ENCODE data around the gene ARFIP1. TPM values are rescaled to one million over a fixed set of nuclear protein-coding genes. Genes with fewer than 3 reads are reported as not detected.

The ARFIP1 gene
- total and polyA plus RNA-seq, 2 of the 8 experiments (the other 6 are each of a cell fraction or from before 2014, with no cell fraction given), result 13.5 to 38.0 TPM

GRCh38 chr4:152950402-152951274 lies 170.9 kb downstream of the ARFIP1 start:
- no peak overlapping the region; a peak in 1 of 7 replicates for H3K9ac ChIP-seq (replicated peaks in 1 of 4; ENCODE audit: extremely low read depth in 1 of 4, low read depth in 3 of 4, low read length in 3 of 4)
- no peak overlapping the region for H2AK5ac ChIP-seq (ENCODE audit: low read depth, low read length)
- no peak overlapping the region for H2BK15ac ChIP-seq (ENCODE audit: low read length)
- H2BK20ac ChIP-seq (ENCODE audit: low read length), result no peak overlapping the region
- H3K4me3 ChIP-seq (ENCODE audit: extremely low read depth in 1 of 4, insufficient read depth in 2 of 4, low read depth in 3 of 4, low read length in 4 of 4), result no peak overlapping the region; a peak in 1 of 8 replicates
- H3K4me1 ChIP-seq (replicated peaks in 1 of 4; ENCODE audit: control insufficient read depth in 3 of 4, insufficient read depth in 4 of 4, low read length in 3 of 4), result peaks cover 7 to 22% (median 14%) of the 10 kb centered on the region in 4 experiments
- H2AFZ ChIP-seq (ENCODE audit: low read length), result no peak overlapping the region
- CTCF ChIA-PET (ENCODE audit: partially characterized antibody), result interaction anchor here (0.6 to 4.8 kb wide), 17 partner anchors 11 to 689 kb away, joined by 3 to 35 read pairs (median 4); partner anchors contain the start of gene FHDC1
- FAIRE-seq (no peak), DNase-seq (ENCODE audit: low read depth in 1 of 2, low spot score in 2 of 2) (no peak)
- peak overlapping the region; percentile 38 for H2BK5ac ChIP-seq (ENCODE audit: low read depth, low read length)
- no peaks in the 10 kb centered on the region for H3K9me3 ChIP-seq (ENCODE audit: insufficient read depth in 2 of 2, low read depth in 1 of 2, low read length in 1 of 2)
- H3K79me1 ChIP-seq (ENCODE audit: low read depth, low read length), result peaks cover 3% of the 10 kb centered on the region; the same call in 1 of the 2 replicates
- H4K91ac ChIP-seq (replicated peaks; ENCODE audit: insufficient read length, low read length), result peak overlapping the region; percentile 97
- no peak overlapping the region for H3K18ac ChIP-seq (ENCODE audit: extremely low read depth, low read length)
- H3K4ac ChIP-seq (replicated peaks; ENCODE audit: insufficient read length, low read depth, low read length), result peak overlapping the region; percentile 30
- WGBS, 2 experiments (ENCODE audit: extremely low coverage in 1 of 2, insufficient coverage in 1 of 2, insufficient read length in 1 of 2, insufficient replicate concordance in 2 of 2, low coverage in 1 of 2, low lambda C conversion rate in 2 of 2, missing lambda C conversion rate in 1 of 2), result 58% methylated on average over 11 of the region's 11 CpGs; no CpG with 5 or more reads in 1 of the 2 experiments
- no peak overlapping the region for H2BK120ac ChIP-seq (replicated peaks; ENCODE audit: low read depth, low read length)
- H3K36me3 ChIP-seq (ENCODE audit: control insufficient read depth in 2 of 4, insufficient read depth in 4 of 4, low read length in 3 of 4), result peaks cover 4 to 26% (median 13%) of the 10 kb centered on the region in 4 experiments; a peak in 6 of 8 replicates
- peak overlapping the region; percentile 46; the same call in 1 of the 2 replicates for H3K27ac ChIP-seq (ENCODE audit: low read depth, low read length)
- H4K5ac ChIP-seq (ENCODE audit: insufficient read length, low read depth, low read length), result peak overlapping the region; percentile 13
- POLR2A ChIA-PET (ENCODE audit: partially characterized antibody), result interaction anchor here (1.2 to 5.8 kb wide), 3 partner anchors 12 to 16 kb away, joined by 4 to 61 read pairs (median 4); partner anchors contain the start of gene FHDC1
- H4K20me1 ChIP-seq (replicated peaks in 1 of 2; ENCODE audit: control insufficient read depth in 1 of 2, insufficient read depth in 2 of 2, low read length in 2 of 2), result peaks cover 0 to 5% of the 10 kb centered on the region in 2 experiments
- H3K23me2 ChIP-seq (ENCODE audit: low read depth, low read length), result no peaks in the 10 kb centered on the region
- H3K23ac ChIP-seq (ENCODE audit: insufficient read length), result no peak overlapping the region
- H3K56ac ChIP-seq (replicated peaks; ENCODE audit: insufficient read length, low read depth, low read length), result no peak overlapping the region
- no peak overlapping the region for H3K14ac ChIP-seq (ENCODE audit: insufficient read length)
- peak overlapping the region; percentile 23 to 32; a peak in 3 of 4 replicates for H3K4me2 ChIP-seq (ENCODE audit: insufficient read depth in 1 of 2, low read depth in 2 of 2, low read length in 2 of 2)
- no peaks in the 10 kb centered on the region for H3K27me3 ChIP-seq (replicated peaks in 1 of 4; ENCODE audit: control insufficient read depth in 3 of 4, extremely low read depth in 1 of 4, insufficient read depth in 3 of 4, low read length in 3 of 4)
- H2BK12ac ChIP-seq (ENCODE audit: low read depth, low read length), result peak overlapping the region; percentile 18; the same call in 1 of the 2 replicates
- no peak overlapping the region for H4K8ac ChIP-seq (ENCODE audit: extremely low read depth, insufficient read depth, low read length)
- peaks cover 0 to 70% of the 10 kb centered on the region in 2 experiments; a peak in 2 of 4 replicates for H3K79me2 ChIP-seq (ENCODE audit: control insufficient read depth in 1 of 2, insufficient read depth in 2 of 2, low read length in 2 of 2)
- TF ChIP-seq NRF1 (IDR thresholded peaks at IDR 0.05; ENCODE audit: low read depth, low read length) (no peak), SIRT6 (IDR thresholded peaks at IDR 0.05; ENCODE audit: low read length) (no peak), ATF2 (IDR thresholded peaks at IDR 0.05; ENCODE audit: low read length) (no peak), BCL11A (IDR thresholded peaks at IDR 0.05; ENCODE audit: low read depth in 2 of 2, low read length in 2 of 2) (no peak)
